ENCODE results near the gene CLNK. TPM values are rescaled to one million over a fixed set of nuclear protein-coding genes. Genes with fewer than 3 reads are reported as not detected.

CLNK gene
- total RNA-seq, 1 experiment from 2014 or later, result not detected

GRCh38 chr4:10509733-10510132, 174.8 kb downstream of the CLNK start:
- H2AFZ ChIP-seq (ENCODE audit: low read length), result no peak overlapping the region
- H3K23me2 ChIP-seq (ENCODE audit: insufficient read length, low read depth, low read length, poor library complexity, severe bottlenecking), result no peaks in the 10 kb centered on the region
- no peak overlapping the region for H3T11ph ChIP-seq (ENCODE audit: low read length)
- H2BK120ac ChIP-seq (ENCODE audit: low read depth, low read length, poor library complexity, severe bottlenecking), result no peak overlapping the region
- no peak overlapping the region for H3K18ac ChIP-seq (ENCODE audit: insufficient read length, low read depth, low read length)
- no peaks in the 10 kb centered on the region for H3K9me3 ChIP-seq (ENCODE audit: control insufficient read depth, low read depth, low read length)
- no peak overlapping the region for H3K27ac ChIP-seq (ENCODE audit: insufficient read length, low read depth, low read length)
- no CpG with 5 or more reads among the region's 3 CpGs for WGBS (ENCODE audit: extremely low coverage, insufficient read length, low lambda C conversion rate)
- no peaks in the 10 kb centered on the region for H3K79me1 ChIP-seq (ENCODE audit: insufficient read depth, low read depth, low read length, poor library complexity, severe bottlenecking)
- peaks cover 0 to 4% of the 10 kb centered on the region in 2 experiments; a peak in 1 of 5 replicates for H3K9me3 Mint-ChIP-seq
- no peak overlapping the region for H3K27ac Mint-ChIP-seq
- H2AK5ac ChIP-seq (ENCODE audit: insufficient read length, low read length), result no peak overlapping the region
- H4K91ac ChIP-seq (ENCODE audit: insufficient read length, low read depth, low read length), result no peak overlapping the region
- H3K27me3 Mint-ChIP-seq (ENCODE audit: low read depth), result peaks cover 3% of the 10 kb centered on the region
- no peaks in the 10 kb centered on the region for H4K20me1 ChIP-seq (ENCODE audit: control insufficient read depth, insufficient read depth, insufficient read length)
- H3K23ac ChIP-seq (ENCODE audit: insufficient read length, low read depth, low read length), result no peak overlapping the region
- H3K4me2 ChIP-seq (ENCODE audit: insufficient read depth, insufficient read length, low read length), result no peak overlapping the region
- peaks cover 0 to 3% of the 10 kb centered on the region in 2 experiments; a peak in 1 of 4 replicates for H3K4me1 Mint-ChIP-seq
- no peak overlapping the region for H2BK12ac ChIP-seq (ENCODE audit: insufficient read length, low read depth, low read length)
- H3K79me2 ChIP-seq (ENCODE audit: insufficient read depth, low read length), result no peaks in the 10 kb centered on the region
- no peak overlapping the region for H2BK20ac ChIP-seq (ENCODE audit: low read depth, low read length, poor library complexity, severe bottlenecking)
- H3K27me3 ChIP-seq (ENCODE audit: insufficient read depth, low read length), result no peaks in the 10 kb centered on the region
- H3K4me3 Mint-ChIP-seq, result no peak overlapping the region
- no peak for DNase-seq
- H3K36me3 Mint-ChIP-seq (ENCODE audit: insufficient read depth in 1 of 3, low read depth in 3 of 3), result no peaks in the 10 kb centered on the region
- H4K8ac ChIP-seq (replicated peaks; ENCODE audit: insufficient read length, low read depth, low read length), result no peak overlapping the region
- H4K5ac ChIP-seq (ENCODE audit: insufficient read length, low read depth, low read length), result no peak overlapping the region
- H3K4me1 ChIP-seq (ENCODE audit: insufficient read depth, low read length), result no peaks in the 10 kb centered on the region
- TF ChIP-seq CTCF (conservative IDR thresholded peaks at IDR 0.05), result no peak
- no peak overlapping the region for H3K9ac ChIP-seq (ENCODE audit: extremely low read depth, insufficient read length, low read length)
- 0 out of 2 replicates have a peak overlapping the region, but pooled peaks have one; percentile 35 for H3K14ac ChIP-seq (ENCODE audit: insufficient read depth, low read length)
- H2BK5ac ChIP-seq (ENCODE audit: insufficient read length, low read length), result no peak overlapping the region
- H3K56ac ChIP-seq (ENCODE audit: insufficient read length, low read depth, low read length), result no peak overlapping the region
- no peak overlapping the region for H3K4ac ChIP-seq (ENCODE audit: low read depth, low read length)
- H2BK15ac ChIP-seq (ENCODE audit: low read depth, low read length), result no peak overlapping the region

All from H9 (cell line).